ENCODE measurements around the gene TNNT2.
A peak's percentile ranks its signal among the peaks of the same experiment; 100 is the strongest.

Gene TNNT2

DNA sequence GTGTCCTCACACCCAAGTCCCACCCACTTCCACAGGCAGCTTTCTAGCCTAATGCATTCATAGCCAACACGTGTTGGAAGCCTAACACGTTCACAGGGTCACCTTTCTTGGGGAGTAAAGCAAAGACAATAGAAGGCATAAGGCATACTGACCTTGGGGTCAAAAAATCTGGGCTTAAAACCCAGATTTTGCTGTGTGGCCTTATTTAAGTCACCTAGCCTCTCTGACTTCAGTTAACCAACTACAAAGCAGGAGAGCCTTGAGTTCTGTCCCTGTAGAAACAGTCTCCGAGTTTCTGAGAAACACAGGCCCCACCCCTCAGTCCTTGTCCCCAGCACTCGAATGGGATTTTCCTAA lies 1.4 kb downstream of the TNNT2 start:
- no peak for DNase-seq

DNA sequence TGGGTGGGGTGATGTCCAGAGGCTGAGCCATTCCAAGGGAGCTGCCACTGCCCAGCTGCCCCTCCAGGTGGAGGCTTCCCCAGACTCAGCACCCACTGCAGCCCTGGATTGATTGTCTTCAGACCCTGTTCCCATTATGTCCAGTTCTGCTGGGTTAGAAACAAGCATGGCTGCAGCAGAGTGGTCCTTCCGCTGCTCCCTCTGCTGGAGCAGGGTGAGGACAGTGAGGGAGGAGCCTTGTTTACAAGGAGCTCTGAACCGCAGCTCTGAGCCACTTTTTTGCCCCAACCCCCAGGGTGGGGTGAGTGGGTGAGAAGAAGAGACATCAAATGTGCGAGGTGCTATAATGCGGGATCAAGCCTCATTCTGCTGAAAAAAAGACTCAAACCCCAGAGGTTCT lies 2.3 kb downstream of the TNNT2 start:
- no peak for DNase-seq

DNA sequence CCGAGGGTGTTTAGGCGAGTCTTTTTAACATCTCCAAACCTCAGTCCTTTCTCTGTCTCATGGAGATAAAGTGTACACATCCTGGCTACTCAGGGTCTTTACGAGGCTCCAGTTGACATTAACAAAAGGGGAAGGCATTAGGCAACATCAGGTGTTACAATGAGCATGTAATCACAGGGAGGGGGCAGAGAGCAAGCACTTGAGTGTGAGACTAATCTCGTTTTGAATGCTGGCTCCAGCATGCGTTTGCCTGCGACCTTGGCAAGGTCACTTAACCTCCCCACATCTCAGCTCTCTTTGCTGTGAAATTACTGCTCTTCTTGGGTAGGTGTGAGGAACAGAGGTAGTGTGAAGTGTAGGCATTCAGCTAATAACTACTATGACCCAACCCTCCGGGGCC lies 3.1 kb downstream of the TNNT2 start:
- no peak for DNase-seq

DNA sequence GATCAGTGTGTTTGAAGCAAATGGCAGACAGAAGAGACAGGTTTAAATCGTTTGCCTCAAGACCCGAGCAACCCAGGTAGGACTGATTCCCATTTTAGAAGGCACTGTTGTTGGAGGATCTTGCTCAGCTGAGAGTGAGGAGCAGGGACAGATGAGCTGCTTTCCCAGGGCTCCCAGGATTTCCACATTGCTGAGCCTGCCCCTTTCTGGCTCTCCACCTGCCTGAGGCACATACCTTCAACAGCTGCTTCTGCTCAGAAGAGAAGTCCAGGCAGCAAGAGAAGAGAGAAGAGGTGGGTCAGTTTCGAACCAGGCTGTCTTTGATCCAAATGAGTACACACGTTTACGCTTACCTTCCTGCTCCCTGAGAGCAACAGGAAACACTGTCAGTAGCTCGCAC lies 5.7 kb downstream of the TNNT2 start:
- no peak for DNase-seq

DNA sequence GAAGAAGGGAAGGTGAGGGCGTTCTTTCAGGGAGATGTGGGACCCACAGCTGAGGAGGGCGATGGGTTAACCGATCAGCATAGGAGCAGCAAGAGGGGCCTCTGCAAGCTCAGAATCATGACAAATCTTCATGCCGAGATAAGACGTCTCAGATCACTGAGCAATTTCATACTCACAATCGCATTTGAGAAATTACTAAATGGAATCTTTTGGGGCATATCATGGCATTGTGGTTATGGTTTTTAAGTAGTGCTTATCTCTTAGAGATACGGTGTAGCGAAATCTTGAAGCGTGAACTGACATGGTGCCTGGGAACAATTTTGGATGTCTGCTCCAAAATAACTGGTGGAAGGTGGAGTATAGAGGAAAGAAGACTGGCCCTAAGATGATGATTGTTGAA lies 6.2 kb downstream of the TNNT2 start:
- no peak for DNase-seq

DNA sequence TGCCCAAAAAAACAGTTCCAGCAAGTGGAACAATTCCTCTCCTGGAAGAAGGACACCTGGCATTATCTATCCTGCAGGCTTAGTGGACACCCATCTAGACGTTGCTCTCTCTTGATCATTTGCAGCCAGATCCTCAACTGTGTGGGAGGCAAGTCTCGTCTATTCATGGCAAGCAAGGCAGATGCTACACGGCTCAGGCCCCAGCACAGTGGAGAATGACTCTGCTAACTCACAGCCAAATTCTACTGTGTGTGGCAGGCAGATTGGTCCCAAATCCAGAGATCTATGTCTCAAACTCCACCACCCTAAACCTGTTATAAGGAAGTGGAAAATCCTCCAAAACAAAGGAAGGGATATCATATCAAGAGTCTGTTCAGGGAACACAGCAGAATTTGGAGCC lies 7.0 kb downstream of the TNNT2 start:
- DNase-seq: no peak

DNA sequence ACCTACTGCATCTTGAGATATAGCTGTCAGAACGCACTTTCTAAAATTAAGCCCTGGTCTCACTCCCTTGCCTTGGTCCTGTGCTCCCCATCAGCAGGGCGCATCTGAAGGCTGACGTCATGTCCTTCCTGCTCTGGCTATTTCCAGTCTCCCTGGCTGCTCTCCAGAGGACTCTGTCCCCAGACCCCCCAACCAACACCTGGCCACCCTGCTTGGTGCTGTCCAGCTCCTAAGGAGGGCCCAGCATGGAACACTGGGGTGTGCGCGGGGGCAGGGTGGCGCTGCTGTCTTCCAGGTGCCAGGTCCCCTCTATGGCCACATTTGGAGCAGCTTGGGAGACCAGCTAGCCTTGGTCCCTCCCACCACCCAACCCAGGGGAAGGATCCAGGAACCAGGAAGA lies 8.3 kb downstream of the TNNT2 start:
- DNase-seq: no peak

DNA sequence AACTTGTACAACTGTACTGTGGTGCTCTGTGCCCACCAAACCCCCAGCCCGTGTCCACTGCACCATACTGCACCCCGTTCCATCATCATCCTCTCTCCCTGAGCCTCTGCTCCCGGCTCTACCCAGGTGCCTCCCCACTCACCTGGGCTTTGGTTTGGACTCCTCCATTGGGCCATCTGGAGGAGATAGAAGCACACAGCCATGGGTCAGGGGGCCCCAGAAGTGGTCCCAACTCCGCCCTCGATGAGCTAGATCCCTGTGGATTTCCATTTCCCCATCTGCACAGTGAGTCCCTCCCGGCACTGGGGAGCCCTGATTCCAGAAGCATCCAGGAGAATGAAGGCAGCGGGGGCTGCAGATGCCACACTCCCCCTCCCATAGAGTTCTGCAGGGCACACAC lies 10.8 kb downstream of the TNNT2 start:
- DNase-seq: no peak

DNA sequence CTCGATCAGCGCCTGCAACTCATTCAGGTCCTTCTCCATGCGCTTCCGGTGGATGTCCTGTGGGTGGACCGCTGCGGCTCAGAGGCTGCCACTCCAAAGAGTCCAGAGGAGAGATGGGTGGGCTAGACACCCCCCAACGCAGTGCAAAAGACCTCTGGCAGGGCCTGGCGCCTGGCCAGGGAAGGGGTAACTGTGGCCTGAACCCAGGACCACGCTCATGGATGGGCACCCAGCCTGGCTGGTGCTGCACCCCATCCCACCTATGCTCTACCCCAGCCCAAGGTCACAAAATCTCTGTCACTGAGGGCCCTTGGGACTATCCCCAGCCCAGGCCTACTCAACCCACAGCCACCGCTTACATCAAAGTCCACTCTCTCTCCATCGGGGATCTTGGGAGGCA lies 12.2 kb downstream of the TNNT2 start:
- no peak for DNase-seq

DNA sequence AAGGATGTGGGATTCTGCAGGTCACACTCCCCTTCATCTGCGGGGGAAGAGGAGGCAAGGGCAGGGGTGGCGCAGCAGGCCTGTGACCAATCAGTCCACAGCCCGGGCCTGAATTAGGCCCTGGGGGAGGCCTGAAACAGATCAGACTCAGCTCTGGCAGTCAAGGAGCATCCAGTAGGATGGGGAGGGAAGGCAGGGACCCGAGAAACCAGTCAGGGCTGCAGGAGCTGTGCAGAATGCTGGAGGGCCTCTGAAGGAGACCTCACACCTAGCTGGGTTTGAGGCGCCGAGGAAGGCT lies 12.7 kb downstream of the TNNT2 start:
- DNase-seq: no peak

DNA sequence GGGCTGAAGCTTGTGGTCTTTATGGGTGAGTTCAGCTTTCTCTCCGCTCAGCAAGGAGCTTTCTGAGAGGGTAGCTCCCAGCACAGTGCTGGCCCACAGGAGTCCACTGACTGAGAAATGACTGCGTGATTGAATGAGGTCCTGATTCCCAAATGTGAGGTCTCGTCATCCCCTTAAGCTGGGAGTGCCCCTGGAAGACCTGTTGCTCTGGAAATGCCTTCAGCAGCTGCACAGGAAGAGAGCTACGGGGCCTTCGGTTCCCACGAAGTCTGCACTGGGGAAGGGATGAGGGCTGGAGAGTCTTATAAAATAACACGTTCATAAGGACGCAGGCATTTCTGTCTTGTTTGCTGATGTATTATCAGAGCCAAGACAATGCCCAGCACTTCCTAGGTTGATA lies 14.0 kb downstream of the TNNT2 start:
- no peak for DNase-seq

DNA sequence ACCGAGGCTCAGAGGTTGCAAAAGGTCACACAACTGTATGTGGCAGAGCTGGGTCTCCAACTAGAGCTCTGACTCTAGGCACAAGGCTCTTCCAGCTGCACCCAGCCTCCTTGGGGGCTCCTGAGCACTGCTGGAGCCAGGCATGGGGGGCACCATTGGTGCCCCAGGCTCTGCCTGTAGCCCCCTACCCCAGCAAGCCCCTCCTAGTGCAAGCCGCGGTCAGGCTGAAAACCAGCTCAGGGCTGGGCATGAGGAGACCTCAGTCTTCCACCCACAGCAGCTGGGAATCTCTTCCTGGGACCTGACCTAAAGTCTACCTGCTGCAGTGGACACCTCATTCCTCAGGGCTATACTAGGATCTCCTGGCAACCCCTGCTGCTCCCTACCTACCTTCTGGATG lies 14.6 kb downstream of the TNNT2 start:
- no peak for DNase-seq

DNA sequence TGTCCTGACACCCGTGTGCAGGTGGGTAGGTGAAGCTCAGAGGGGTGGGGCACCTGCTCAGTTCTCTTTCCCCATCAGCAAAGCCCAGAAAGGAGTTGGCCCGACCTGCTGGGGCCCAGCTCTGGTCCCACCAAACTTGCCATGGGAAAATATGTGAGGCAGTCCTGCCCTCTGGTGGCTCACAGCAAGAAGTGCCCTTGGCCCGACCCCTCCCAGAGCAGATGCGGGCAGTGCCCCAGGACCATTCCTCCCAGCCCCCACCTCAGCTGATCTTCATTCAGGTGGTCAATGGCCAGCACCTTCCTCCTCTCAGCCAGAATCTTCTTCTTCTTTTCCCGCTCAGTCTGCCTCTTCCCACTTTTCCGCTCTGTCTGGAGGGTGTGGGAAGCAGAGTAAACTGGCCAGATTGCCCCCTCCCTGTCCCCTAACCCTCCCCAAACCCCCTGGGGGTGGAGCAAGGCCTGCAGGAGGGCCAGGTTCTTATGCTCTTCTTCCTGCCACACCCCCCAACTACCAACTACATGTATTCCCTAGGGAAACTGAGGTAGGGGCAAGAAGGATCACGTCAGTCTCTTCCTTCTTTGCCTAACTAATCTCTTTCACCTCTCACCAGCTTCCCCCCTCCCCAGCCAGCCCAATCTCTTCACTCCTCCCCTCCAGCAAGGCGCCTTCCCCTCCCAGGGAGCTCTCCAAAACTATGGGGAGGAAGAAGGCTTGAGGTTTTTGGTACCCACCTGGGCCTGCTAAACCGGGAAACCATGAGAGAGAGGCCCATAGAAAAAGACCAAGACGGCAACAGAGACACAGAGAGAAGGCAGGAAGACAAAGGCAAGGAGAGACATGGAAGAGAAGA lies 15.6 kb downstream of the TNNT2 start:
- peak; percentile 5 for DNase-seq

DNA sequence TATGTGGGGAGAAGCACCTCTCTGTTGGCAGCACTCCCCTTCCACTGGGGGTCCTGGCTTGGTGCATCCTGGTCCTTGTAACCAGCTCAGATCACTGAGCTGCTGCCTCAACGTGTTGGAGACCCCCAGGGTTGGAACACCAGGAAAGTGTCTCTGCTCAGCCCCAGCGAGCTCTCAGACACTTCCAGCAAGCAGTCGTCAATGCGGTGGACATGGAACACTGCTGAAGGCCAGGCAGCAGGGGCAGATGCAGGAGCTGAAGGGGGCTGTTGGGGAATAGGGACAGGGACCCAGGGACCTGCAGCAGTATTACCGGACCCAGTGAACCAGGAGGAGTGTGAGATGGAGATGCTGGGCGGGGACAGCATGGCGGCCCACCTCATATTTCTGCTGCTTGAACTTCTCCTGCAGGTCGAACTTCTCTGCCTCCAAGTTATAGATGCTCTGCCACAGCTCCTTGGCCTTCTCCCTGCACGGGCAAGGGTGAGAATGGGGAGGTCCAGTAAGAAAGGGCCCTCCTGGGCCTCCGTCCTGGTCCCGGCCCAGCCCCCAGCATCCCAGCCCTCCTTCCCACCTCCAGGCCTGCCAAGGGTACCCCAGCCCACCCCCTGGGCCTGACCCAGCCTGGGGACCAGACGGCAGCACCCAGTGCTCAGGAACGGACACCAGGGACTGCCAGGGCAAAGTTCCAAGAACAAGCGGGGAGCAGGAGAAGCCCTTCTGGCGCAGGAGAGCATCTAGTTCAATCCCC lies 16.4 kb downstream of the TNNT2 start:
- DNase-seq: no peak

DNA sequence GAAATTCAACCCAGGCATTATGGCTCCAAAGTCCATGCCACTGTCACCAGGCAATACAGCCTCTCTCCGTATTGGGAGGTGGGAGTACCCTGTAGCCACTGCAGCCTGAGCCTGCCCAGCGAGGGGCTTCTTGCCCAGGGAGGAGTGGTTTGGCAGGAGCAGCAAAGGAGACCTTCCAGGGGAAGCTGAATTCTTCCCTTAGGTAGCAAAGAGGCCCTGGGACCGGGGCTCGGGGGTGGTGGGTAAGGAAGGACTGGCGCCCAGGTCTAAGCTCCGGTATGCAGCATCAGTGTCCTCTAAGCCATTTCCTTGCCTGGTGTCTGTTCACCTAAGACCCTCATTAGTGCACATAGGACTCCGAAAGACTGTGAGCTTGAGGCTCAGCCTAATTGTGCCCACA lies 17.0 kb downstream of the TNNT2 start:
- no peak for DNase-seq

DNA sequence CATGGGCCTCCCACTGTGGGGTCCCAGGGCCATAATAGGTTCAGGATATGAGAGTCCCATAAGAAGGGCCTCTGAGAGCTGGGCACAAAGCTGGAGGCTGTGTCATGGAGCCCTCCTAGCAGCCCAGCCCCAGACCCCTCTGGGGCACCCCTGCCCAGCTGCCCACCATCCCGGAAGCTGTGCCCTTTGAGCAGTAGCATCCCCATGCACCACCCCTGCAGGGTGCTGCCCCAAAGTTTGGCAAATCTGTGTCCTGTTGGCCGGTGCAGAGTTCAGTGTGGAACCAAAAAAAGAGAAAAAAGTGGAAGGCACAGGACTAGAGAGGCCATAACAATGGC lies 17.6 kb downstream of the TNNT2 start:
- no peak for DNase-seq

DNA sequence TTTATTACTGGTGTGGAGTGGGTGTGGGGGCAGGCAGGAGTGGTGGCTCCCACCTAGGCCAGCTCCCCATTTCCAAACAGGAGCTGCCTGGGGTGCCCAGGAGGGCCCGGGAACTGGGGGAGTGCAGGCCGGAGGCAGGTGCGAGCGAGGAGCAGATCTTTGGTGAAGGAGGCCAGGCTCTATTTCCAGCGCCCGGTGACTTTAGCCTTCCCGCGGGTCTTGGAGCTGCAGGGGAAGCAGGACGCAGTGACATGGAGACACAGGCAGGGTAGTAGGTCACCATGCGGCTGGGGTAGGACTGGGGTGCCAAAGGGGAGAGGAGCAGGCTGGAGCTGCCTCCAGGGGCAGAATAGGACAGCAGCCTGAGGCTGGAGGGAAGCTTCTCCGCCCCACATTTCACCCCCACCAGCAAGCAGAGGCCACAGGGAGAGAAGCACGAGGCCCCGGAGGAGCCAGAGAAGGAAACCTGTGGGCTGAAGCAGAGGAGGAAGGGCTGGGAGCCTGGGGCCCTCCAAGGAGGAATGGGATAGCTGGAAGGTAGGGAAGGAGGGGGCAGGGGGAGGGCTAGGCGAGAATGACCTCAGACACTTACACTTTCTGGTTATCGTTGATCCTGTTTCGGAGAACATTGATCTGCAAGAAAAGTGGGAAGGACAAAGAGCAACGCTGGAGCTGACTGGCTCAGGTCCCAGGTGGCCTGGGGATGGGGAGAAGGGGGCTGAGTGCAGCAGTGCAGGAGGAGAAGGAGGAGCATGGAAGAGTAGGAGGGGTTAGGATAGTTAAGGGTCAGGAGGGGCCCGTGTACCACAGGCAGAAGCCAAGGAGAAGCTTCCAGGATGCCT lies 18.2 kb downstream of the TNNT2 start:
- DNase-seq: no peak

DNA sequence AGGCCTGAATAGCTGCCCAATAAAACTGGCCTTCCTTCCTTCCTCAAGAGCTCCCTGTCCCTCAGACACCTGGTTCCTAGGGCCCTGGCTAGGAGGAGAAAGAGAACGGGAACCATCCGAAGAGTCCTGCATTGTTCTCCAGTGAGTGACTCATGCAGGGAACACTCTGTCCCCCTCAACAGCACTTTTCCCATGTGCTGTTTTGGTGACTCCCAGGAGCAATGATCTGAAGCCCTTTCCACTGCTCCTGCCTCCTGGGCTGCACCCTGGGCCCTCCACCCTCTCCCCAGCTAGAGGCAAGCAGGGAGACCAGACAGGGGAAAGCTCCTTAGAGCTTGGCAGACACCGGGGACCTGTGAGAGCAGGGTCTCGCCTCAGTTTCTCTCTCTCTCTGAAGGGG lies 18.9 kb downstream of the TNNT2 start:
- DNase-seq: no peak

DNA sequence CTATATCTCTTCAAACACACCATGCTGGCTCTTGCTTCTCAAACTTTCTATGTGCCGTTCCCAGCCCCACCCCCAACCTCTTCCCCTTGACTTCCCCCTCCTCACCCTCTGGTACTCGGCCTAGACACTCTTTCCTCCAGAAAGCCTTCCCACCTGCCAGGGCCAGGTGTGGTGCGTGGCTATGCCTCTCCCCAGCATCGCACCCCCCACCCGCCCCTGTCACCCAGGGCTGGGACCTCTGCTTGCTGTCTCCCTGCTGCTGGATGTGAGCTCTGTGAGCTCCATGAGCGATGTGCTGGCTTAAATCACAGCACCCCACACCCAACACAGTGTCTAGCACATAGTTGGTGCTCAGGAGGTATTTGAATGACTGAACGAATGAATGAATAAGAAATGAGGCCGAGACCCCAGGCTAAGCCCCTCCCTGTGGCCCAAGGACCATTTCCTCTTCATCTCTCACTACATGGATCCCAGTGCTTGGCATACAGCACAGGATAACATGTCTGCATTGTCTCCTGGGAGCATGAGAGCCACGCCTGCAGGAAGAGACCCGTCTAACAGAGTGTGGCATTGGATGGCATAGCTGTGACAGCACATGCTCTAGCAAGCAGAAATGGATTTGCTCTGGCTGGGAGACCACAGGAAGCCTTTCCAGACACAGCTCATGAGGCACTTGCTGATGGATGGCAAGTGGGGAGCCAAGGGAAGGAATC lies 19.7 kb downstream of the TNNT2 start:
- no peak for DNase-seq

DNA sequence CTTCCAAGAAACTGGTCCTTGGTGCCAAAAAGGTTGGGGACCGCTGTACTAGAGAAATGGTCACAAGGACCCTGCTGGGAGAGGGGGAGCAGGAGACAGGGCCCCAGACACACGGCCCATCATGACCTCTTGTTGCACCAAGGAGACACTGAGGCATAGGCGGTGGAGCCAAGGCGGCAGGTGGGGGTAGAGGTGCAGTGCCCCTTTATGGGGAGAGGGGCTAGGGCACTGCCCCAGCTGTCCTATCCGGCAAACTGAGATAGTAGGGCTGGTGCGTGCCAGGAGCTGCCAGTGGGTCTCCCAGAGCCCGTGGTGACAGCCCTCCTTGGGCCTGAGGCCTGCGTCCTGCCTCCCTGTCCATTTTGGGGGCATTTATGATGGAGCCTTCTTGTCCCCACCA lies 20.3 kb downstream of the TNNT2 start:
- no peak for DNase-seq

DNA sequence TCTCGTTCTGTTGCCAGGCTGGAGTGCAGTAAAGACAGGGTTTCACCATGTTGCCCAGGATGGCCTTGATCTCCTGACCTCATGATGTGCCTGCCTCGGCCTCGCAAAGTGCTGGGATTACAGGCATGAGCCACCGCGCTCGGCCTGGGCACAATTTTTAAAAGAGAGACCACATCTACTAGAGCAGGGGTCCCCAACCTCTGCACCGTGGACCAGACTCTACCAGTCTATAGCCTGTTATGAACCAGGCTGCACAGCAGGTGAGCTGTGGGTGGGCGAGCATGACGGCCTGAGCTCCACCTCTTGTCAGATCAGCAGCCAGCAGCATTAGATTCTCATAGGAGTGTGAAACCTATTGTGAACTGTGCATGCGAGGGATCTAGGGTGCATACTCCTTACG lies 20.8 kb downstream of the TNNT2 start:
- DNase-seq: no peak

DNA sequence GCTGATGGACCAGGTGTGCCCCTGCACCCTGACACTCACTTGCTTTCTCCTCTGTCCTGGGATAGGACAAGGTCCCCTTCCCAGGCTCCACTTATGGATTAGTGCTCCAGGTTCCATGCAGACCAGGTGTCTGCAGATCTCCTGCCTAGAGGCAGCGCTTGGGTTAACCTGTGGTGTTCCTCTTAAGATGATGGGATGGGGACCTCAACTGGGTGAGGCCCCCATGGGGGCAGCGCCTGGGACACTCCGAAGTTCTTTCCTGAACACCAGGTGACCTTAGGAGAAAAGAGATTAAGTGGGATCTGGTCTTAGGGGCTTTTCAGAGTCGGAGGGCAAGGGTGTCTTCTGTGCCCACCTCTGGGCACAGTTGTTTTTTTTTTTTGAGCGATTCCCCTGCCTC lies 21.2 kb downstream of the TNNT2 start:
- no peak for DNase-seq

DNA sequence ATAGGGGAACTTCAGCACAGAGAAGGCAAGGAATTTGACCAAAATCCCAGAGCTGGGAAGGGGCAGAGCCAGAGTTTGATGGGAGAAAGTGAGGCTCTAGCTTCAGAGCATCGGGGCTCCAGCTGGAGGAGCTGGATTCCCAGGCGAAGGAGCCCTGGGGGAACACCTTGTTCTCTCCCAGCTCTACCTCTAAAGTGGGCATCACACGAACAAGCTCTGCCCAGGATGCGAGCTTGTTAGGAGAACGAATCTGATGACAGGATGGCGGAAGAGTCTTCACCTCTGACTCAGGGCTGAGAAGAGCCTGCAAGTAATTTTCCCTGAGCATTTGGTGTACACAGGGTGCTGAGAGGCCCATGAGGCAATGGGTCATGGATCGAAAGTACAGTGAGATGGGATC lies 22.0 kb downstream of the TNNT2 start:
- no peak for DNase-seq

DNA sequence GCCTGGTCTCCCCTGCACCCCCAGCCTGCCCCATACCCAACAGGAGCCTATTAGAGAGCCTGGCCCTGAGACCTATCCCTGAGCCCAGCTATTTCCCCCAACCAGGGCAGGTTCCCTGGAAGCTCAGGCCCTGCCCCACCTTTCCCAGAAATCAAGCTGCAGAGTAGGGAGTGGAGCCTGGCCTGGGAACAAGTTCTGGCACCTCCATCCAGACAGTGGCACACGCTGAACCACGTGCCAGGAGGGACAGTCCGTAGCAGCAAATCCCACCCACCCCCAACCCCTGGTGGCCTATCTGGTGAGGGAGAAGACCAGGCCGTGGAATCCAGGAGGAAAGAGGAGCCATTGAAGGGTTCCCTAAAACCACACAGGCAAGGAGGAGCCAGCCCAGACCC lies 22.6 kb downstream of the TNNT2 start:
- DNase-seq: no peak
